Chondrocyte (in vitro differentiated cells): Measurements from ENCODE around the gene COL5A1. TPM values are rescaled to one million over a fixed set of nuclear protein-coding genes. Genes with fewer than 3 reads are reported as not detected.

Experiments
- DNase-seq: peaks from one replicate; pipeline ENCODE4 v3.0.0; 2021; ENCODE audit warnings: mixed read lengths, low spot score
- H3K27ac Mint-ChIP-seq: one replicate; pipeline ENCODE4 v1.8.0; 2021; ENCODE audit warnings: mild to moderate bottlenecking, moderate library complexity, mixed read lengths; ENCODE audit not compliant: unreplicated experiment
- H3K27me3 Mint-ChIP-seq: 2 replicates; pipeline ENCODE4 v1.8.0; 2021; ENCODE audit warnings: low read depth, mixed read lengths
- H3K36me3 Mint-ChIP-seq: 2 replicates; pipeline ENCODE4 v1.8.0; 2021; ENCODE audit warnings: low read depth, mixed read lengths
- H3K4me1 Mint-ChIP-seq: 2 replicates; pipeline ENCODE4 v1.8.0; 2021; ENCODE audit warnings: low read depth, mild to moderate bottlenecking, mixed read lengths
- H3K4me3 Mint-ChIP-seq: one replicate; pipeline ENCODE4 v1.8.0; 2021; ENCODE audit warnings: mild to moderate bottlenecking, moderate library complexity, mixed read lengths; ENCODE audit not compliant: unreplicated experiment
- H3K9me3 Mint-ChIP-seq: 2 replicates; pipeline ENCODE4 v1.8.0; 2021; ENCODE audit warnings: low read depth, mixed read lengths
- CTCF ChIP-seq: fragments of 200-600 bp; sonication (generic); IDR thresholded peaks from 2 replicates; pipeline ENCODE4 v1.5.0; 2021; ENCODE audit warnings: antibody characterized with exemption, mild to moderate bottlenecking, moderate library complexity
- total RNA-seq: library from RNA; stranded (reverse); gene quantifications from 3 replicates; pipeline ENCODE4 v1.2.1, GENCODE V29; 2021

COL5A1 gene
- total RNA-seq, 1 donor from 2014 or later = 2,235 TPM

GRCh38 chr9:134834957-134835419, 193.4 kb downstream of the COL5A1 start:
- H3K4me1 Mint-ChIP-seq = no peaks in the 10 kb centered on the region
- H3K27me3 Mint-ChIP-seq = no peaks in the 10 kb centered on the region
- H3K27ac Mint-ChIP-seq = peak overlapping the region; percentile 70
- no peaks in the 10 kb centered on the region for H3K9me3 Mint-ChIP-seq
- H3K4me3 Mint-ChIP-seq = no peak overlapping the region
- peaks cover 45% of the 10 kb centered on the region for H3K36me3 Mint-ChIP-seq
- peak; percentile 93 for DNase-seq
- no peak for TF ChIP-seq CTCF

- H3K27ac Mint-ChIP-seq = peak overlapping the region; percentile 70
- no peak for TF ChIP-seq CTCF
- H3K36me3 Mint-ChIP-seq = peaks cover 47% of the 10 kb centered on the region
- no peaks in the 10 kb centered on the region for H3K27me3 Mint-ChIP-seq
- H3K4me1 Mint-ChIP-seq = no peaks in the 10 kb centered on the region
- H3K4me3 Mint-ChIP-seq = no peak overlapping the region
- H3K9me3 Mint-ChIP-seq = no peaks in the 10 kb centered on the region
- peak; percentile 90 for DNase-seq
These were observed 193.8 kb downstream of the COL5A1 start for GRCh38 chr9:134835448-134835847.

GRCh38 chr9:134835987-134836386, 194.4 kb downstream of the COL5A1 start:
- peak; percentile 72 for DNase-seq
- peaks cover 46% of the 10 kb centered on the region for H3K36me3 Mint-ChIP-seq
- no peaks in the 10 kb centered on the region for H3K4me1 Mint-ChIP-seq
- no peaks in the 10 kb centered on the region for H3K27me3 Mint-ChIP-seq
- TF ChIP-seq CTCF = no peak
- H3K9me3 Mint-ChIP-seq = no peaks in the 10 kb centered on the region
- H3K4me3 Mint-ChIP-seq = no peak overlapping the region
- H3K27ac Mint-ChIP-seq = peak overlapping the region; percentile 69

- Mint-ChIP-seq H3K36me3 (peaks cover 45% of the 10 kb centered on the region), H3K27me3 (no peaks in the 10 kb centered on the region), H3K4me1 (no peaks in the 10 kb centered on the region), H3K9me3 (no peaks in the 10 kb centered on the region), H3K4me3 (no peak overlapping the region), H3K27ac (no peak overlapping the region)
- TF ChIP-seq CTCF = no peak
- peak; percentile 84 for DNase-seq
These were observed 194.9 kb downstream of the COL5A1 start for GRCh38 chr9:134836406-134836970.

GRCh38 chr9:134837529-134837928, 195.9 kb downstream of the COL5A1 start:
- Mint-ChIP-seq H3K9me3 (no peaks in the 10 kb centered on the region), H3K4me3 (no peak overlapping the region), H3K27me3 (no peaks in the 10 kb centered on the region), H3K27ac (peak overlapping the region; percentile 14), H3K36me3 (peaks cover 47% of the 10 kb centered on the region), H3K4me1 (no peaks in the 10 kb centered on the region)
- no peak for DNase-seq
- no peak for TF ChIP-seq CTCF
